SK-N-SH treated with all-trans-retinoic acid at 6 μM for 48 hours (cell line): ENCODE measurements around the gene NEGR1.

Experiments used
- ATAC-seq: fragments of 200-7000 bp; cut with Tn5 transposase; 3 replicates; pipeline ENCODE4 v1.9.1; 2020; ENCODE audit warnings: mild to moderate bottlenecking, moderate library complexity
- ARNTL ChIP-seq: fragments of 450-650 bp; formaldehyde crosslinking; IDR thresholded peaks from 2 replicates; pipeline ENCODE4 v1.5.0; 2020; ENCODE audit warnings: low read depth, mild to moderate bottlenecking, moderate library complexity, borderline replicate concordance
- BACH2 ChIP-seq: fragments of 250-450 bp; sonication (Bioruptor Pico); IDR thresholded peaks from 2 replicates; pipeline ENCODE4 v1.9.0; 2021; ENCODE audit warnings: mild to moderate bottlenecking, borderline replicate concordance
- CSDC2 ChIP-seq: fragments of 250-450 bp; sonication (Bioruptor Pico); IDR thresholded peaks from 2 replicates; pipeline ENCODE4 v1.5.0; 2020; ENCODE audit warnings: mild to moderate bottlenecking, moderate library complexity
- CSRNP3 ChIP-seq: fragments of 250-450 bp; sonication (Bioruptor Pico); IDR thresholded peaks from 2 replicates; pipeline ENCODE4 v1.5.1; 2021; ENCODE audit warnings: mild to moderate bottlenecking, moderate library complexity
- ESRRG ChIP-seq: fragments of 250-450 bp; sonication (Bioruptor Pico); IDR thresholded peaks from 2 replicates; pipeline ENCODE4 v1.6.1; 2021; ENCODE audit warnings: mild to moderate bottlenecking
- GLIS3 ChIP-seq: fragments of 250-450 bp; sonication (Bioruptor Pico); IDR thresholded peaks from 2 replicates; pipeline ENCODE4 v1.5.0; 2020; ENCODE audit warnings: mild to moderate bottlenecking, moderate library complexity
- ISL1 ChIP-seq: fragments of 250-450 bp; sonication (Bioruptor Pico); IDR thresholded peaks from 2 replicates; pipeline ENCODE4 v2.1.2; 2022; ENCODE audit warnings: mild to moderate bottlenecking, moderate library complexity
- OSR1 ChIP-seq: fragments of 250-450 bp; sonication (Bioruptor Pico); IDR thresholded peaks from 2 replicates; pipeline ENCODE4 v1.8.0; 2022; ENCODE audit warnings: moderate library complexity, mild to moderate bottlenecking, inconsistent platforms
- PATZ1 ChIP-seq: fragments of 250-450 bp; sonication (Bioruptor Pico); IDR thresholded peaks from 2 replicates; pipeline ENCODE4 v1.8.0; 2020; ENCODE audit warnings: mild to moderate bottlenecking, moderate library complexity, borderline replicate concordance
- PPARA ChIP-seq: fragments of 250-450 bp; sonication (Bioruptor Pico); IDR thresholded peaks from 2 replicates; pipeline ENCODE4 v1.5.0; 2020; ENCODE audit warnings: mild to moderate bottlenecking, borderline replicate concordance
- RARB ChIP-seq: fragments of 250-450 bp; sonication (Bioruptor Pico); IDR thresholded peaks from 2 replicates; pipeline ENCODE4 v1.8.0; 2021; ENCODE audit warnings: mild to moderate bottlenecking, moderate library complexity
- SNAI2 ChIP-seq: fragments of 250-450 bp; sonication (Bioruptor Pico); IDR thresholded peaks from 2 replicates; pipeline ENCODE4 v1.5.0; 2020; ENCODE audit warnings: mild to moderate bottlenecking, moderate library complexity
- TCF4 ChIP-seq: fragments of 250-450 bp; sonication (Bioruptor Pico); IDR thresholded peaks from 2 replicates; pipeline ENCODE4 v1.8.0; 2021; ENCODE audit warnings: mild to moderate bottlenecking, moderate library complexity, borderline replicate concordance
- TOX ChIP-seq: fragments of 250-450 bp; sonication (Bioruptor Pico); IDR thresholded peaks from 2 replicates; pipeline ENCODE4 v1.8.0; 2021; ENCODE audit warnings: mild to moderate bottlenecking, moderate library complexity, borderline replicate concordance
- ZC3H10 ChIP-seq: fragments of 250-450 bp; sonication (Bioruptor Pico); IDR thresholded peaks from 2 replicates; pipeline ENCODE4 v1.5.1; 2021; ENCODE audit warnings: mild to moderate bottlenecking, moderate library complexity
- ZFP3 ChIP-seq: fragments of 250-450 bp; sonication (Bioruptor Pico); IDR thresholded peaks from 2 replicates; pipeline ENCODE4 v1.5.0; 2020; ENCODE audit warnings: mild to moderate bottlenecking, moderate library complexity
- ZFP30 ChIP-seq: fragments of 450-650 bp; formaldehyde crosslinking; IDR thresholded peaks from 2 replicates; pipeline ENCODE4 v1.5.0; 2022; ENCODE audit warnings: mild to moderate bottlenecking, moderate library complexity
- ZNF565 ChIP-seq: fragments of 450-650 bp; formaldehyde crosslinking; conservative IDR thresholded peaks from 2 replicates; pipeline ENCODE4 v1.5.0; 2020; ENCODE audit warnings: low read depth, mild to moderate bottlenecking, moderate library complexity
- ZNF70 ChIP-seq: fragments of 450-650 bp; formaldehyde crosslinking; IDR thresholded peaks from 2 replicates; pipeline ENCODE4 v1.5.0; 2020; ENCODE audit warnings: mild to moderate bottlenecking, moderate library complexity
- TF ChIP-seq, protein P1 (sequence below): fragments of 250-450 bp; sonication (Bioruptor Pico); IDR thresholded peaks from 2 replicates; pipeline ENCODE4 v1.5.1; 2020; ENCODE audit warnings: low read depth, mild to moderate bottlenecking, moderate library complexity
- TF ChIP-seq, protein P2 (sequence below): fragments of 250-450 bp; sonication (Bioruptor Pico); IDR thresholded peaks from 2 replicates; pipeline ENCODE4 v1.8.0; 2021; ENCODE audit warnings: low read depth, mild to moderate bottlenecking, moderate library complexity, borderline replicate concordance

Gene NEGR1

DNA sequence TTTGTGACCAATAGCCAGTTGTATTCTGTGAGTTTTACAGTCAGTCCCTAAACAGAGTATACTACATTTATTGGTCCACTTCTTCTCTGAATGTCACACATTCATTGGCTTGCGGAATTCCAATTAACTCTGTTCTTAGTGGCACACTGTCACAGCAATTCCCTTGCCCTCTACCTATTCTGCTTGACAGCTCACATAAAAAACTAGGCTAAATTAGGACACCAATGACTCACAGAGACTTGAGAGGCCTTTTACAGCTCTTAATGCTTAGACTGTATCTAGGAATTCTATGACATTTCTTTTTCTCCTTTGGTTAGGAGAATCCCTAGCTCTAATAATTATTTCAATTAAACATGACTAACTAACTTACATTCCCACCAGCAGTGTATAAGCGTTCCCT lies 104.1 kb downstream of the NEGR1 start:
- ATAC-seq, result no peak
- TF ChIP-seq ZFP30 (CRISPR knock-in tag), result no peak
- no peak for TF ChIP-seq OSR1 (CRISPR knock-in tag)
- TF ChIP-seq PPARA (CRISPR knock-in tag), result no peak
- TF ChIP-seq GLIS3 (CRISPR knock-in tag), result no peak
- TF ChIP-seq SNAI2, result no peak
- TF ChIP-seq, protein P1, sequence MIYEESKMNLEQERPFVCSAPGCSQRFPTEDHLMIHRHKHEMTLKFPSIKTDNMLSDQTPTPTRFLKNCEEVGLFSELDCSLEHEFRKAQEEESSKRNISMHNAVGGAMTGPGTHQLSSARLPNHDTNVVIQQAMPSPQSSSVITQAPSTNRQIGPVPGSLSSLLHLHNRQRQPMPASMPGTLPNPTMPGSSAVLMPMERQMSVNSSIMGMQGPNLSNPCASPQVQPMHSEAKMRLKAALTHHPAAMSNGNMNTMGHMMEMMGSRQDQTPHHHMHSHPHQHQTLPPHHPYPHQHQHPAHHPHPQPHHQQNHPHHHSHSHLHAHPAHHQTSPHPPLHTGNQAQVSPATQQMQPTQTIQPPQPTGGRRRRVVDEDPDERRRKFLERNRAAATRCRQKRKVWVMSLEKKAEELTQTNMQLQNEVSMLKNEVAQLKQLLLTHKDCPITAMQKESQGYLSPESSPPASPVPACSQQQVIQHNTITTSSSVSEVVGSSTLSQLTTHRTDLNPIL, result no peak
- TF ChIP-seq ZFP3 (CRISPR knock-in tag), result no peak
- no peak for TF ChIP-seq ZC3H10
- TF ChIP-seq, protein P2, sequence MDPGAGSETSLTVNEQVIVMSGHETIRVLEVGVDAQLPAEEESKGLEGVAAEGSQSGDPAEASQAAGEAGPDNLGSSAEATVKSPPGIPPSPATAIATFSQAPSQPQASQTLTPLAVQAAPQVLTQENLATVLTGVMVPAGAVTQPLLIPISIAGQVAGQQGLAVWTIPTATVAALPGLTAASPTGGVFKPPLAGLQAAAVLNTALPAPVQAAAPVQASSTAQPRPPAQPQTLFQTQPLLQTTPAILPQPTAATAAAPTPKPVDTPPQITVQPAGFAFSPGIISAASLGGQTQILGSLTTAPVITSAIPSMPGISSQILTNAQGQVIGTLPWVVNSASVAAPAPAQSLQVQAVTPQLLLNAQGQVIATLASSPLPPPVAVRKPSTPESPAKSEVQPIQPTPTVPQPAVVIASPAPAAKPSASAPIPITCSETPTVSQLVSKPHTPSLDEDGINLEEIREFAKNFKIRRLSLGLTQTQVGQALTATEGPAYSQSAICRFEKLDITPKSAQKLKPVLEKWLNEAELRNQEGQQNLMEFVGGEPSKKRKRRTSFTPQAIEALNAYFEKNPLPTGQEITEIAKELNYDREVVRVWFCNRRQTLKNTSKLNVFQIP (CRISPR knock-in tag), result no peak
- TF ChIP-seq RARB, result no peak
- no peak for TF ChIP-seq CSDC2 (CRISPR knock-in tag)
- TF ChIP-seq ISL1 (CRISPR knock-in tag), result no peak
- TF ChIP-seq PATZ1 (CRISPR knock-in tag), result no peak
- no peak for TF ChIP-seq ARNTL (CRISPR knock-in tag)
- TF ChIP-seq BACH2 (CRISPR knock-in tag), result no peak
- no peak for TF ChIP-seq CSRNP3 (CRISPR knock-in tag)
- TF ChIP-seq ZNF565 (CRISPR knock-in tag), result no peak
- TF ChIP-seq TOX (CRISPR knock-in tag), result no peak
- TF ChIP-seq, all 23 proteins: peak for 0

- TF ChIP-seq ESRRG (CRISPR knock-in tag) (no peak), ARNTL (CRISPR knock-in tag) (no peak), CSRNP3 (CRISPR knock-in tag) (no peak), TCF4 (CRISPR knock-in tag) (no peak), TOX (CRISPR knock-in tag) (no peak), RARB (no peak), ZFP30 (CRISPR knock-in tag) (no peak), ZNF565 (CRISPR knock-in tag) (no peak), PATZ1 (CRISPR knock-in tag) (no peak), ZC3H10 (no peak), SNAI2 (no peak), OSR1 (CRISPR knock-in tag) (no peak), ISL1 (CRISPR knock-in tag) (no peak), BACH2 (CRISPR knock-in tag) (no peak), ZNF70 (CRISPR knock-in tag) (no peak), CSDC2 (CRISPR knock-in tag) (no peak), GLIS3 (CRISPR knock-in tag) (no peak)
- TF ChIP-seq, protein P1, result no peak
- TF ChIP-seq, all 23 proteins: peak for 0
- no peak for ATAC-seq
Observed at GRCh38 chr1:72177711-72178110, 104.6 kb downstream of the NEGR1 start.
